ENCODE data around the gene RESP18. TPM values are rescaled to one million over a fixed set of nuclear protein-coding genes. Genes with fewer than 3 reads are reported as not detected.

Gene RESP18
- total RNA-seq, 1 donor from 2014 or later = not detected

DNA sequence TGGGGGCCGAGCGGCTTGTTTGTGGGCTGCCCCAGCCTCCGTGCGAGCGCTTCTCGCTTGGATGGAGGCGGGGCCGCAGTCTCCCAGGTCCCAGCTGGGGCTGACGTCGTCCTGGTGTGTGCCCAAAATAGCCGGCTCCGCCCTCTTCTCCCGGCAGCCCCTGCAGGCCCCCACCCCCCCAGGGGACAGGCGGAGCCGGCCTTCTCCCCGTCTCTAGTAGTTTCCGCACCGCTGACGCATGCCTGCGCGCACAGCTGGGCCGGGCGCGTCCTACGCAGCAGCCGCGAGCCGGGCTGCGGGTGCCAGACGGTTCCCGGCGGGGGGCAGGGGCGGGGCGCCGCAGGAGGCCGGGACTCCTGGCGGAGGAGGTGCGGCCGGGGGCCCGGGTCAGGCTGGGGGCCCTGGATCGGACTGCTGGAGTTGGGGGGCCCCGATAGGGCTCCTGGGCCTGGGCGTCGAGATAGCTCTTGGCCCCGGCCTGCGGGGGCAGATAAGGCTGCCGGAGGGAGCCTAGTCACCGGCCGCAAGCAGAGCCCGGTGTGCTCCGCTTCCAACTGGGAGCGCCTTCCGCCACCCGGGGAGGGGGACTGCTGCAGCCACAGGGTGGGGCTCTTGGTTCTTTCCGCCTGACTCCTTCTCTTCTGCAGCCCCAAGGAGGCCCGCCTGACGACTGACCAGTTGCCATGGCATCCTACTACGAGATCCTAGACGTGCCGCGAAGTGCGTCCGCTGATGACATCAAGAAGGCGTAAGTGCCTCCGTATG is 53.2 kb downstream of the RESP18 start, which contains the start of gene DNAJB2:
Gene DNAJB2 (plus strand): TSS at position 216 of the 765 bp plus-strand sequence. CDS start 468 bp downstream, at position 684.
- intact Hi-C loops (cut with micrococcal nuclease) = loop anchor here (1.0 to 10.0 kb wide), 11 partner anchors 16 to 1009 kb away; partner anchors contain the start of genes AAMP, ABCB6, ANKZF1 and ATG9A

DNA sequence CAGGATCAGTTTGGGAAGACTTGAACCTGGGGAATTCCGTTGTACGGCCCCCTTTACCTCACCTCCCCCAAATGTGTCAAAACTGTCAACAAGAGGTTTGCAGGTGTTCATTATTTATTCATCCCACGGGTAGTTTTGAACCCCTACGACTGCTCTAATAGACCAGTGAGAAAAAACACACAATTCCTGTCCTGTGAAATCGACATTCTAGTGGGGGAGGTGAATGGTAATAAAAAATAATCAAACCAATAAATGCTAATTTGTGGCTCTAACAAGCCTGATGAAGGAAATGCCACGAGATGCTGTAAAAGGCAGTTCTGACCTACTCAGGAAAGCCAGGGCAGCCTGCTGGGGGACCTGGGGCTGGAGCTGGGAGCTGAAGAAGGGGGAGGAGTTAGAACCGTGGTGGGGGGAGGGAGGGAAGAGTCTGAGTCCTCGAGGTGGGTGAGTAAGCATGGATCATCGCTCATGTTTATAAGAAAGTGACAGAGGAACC is 53.8 kb downstream of the RESP18 start:
- intact Hi-C loops (cut with micrococcal nuclease) = loop anchor here (1.0 to 10.0 kb wide), 11 partner anchors 17 to 1008 kb away; partner anchors contain the start of genes AAMP, ABCB6, ANKZF1 and ATG9A

- intact Hi-C loops (cut with micrococcal nuclease) = loop anchor here (10.0 kb wide), 1 partner anchor 217 kb away; the partner anchor contains the start of gene GMPPA
These were observed 54.6 kb downstream of the RESP18 start for GRCh38 chr2:219277703-219278654.

Other genes starting within 250 kb of the RESP18 start
- gene NHEJ1, start 171.9 kb downstream of the RESP18 start, total RNA-seq = 18.8 and 20.0 TPM in 2 replicates
- gene SLC23A3, start 162.7 kb downstream of the RESP18 start, total RNA-seq = 1.5 and 2.1 TPM in 2 replicates
- gene CNPPD1, start 155.8 kb downstream of the RESP18 start, total RNA-seq = 67.3 and 70.8 TPM in 2 replicates
- gene RETREG2, start 154.5 kb downstream of the RESP18 start, total RNA-seq = 79.8 and 81.1 TPM in 2 replicates
- gene ZFAND2B, start 126.0 kb downstream of the RESP18 start, total RNA-seq = 53.0 and 54.6 TPM in 2 replicates
- 13.8 and 14.0 TPM in 2 replicates for gene ABCB6, start 113.8 kb downstream of the RESP18 start, total RNA-seq
- gene ATG9A, start 103.1 kb downstream of the RESP18 start, total RNA-seq = 37.2 and 51.6 TPM in 2 replicates
- 80.1 and 83.0 TPM in 2 replicates for gene ANKZF1, start 102.9 kb downstream of the RESP18 start, total RNA-seq
- gene GLB1L, start 87.3 kb downstream of the RESP18 start, total RNA-seq = 3.7 and 5.7 TPM in 2 replicates
- 25.1 and 29.8 TPM in 2 replicates for gene STK16, start 87.3 kb downstream of the RESP18 start, total RNA-seq
- gene TUBA4B, start 79.5 kb downstream of the RESP18 start, total RNA-seq = not detected in 2 replicates
- gene TUBA4A, start 78.8 kb downstream of the RESP18 start, total RNA-seq = 331 and 334 TPM in 2 replicates
- 32.1 and 34.0 TPM in 2 replicates for gene DNAJB2, start 53.4 kb downstream of the RESP18 start, total RNA-seq
- gene PTPRN, start 23.3 kb downstream of the RESP18 start, total RNA-seq = not detected in 2 replicates
- 67.6 and 80.2 TPM in 2 replicates for gene DNPEP, start 55.2 kb upstream of the RESP18 start, total RNA-seq
- not detected in 2 replicates for gene DES, start 85.6 kb upstream of the RESP18 start, total RNA-seq
- 0.32 and 0.75 TPM in 2 replicates for gene SPEG, start 102.1 kb upstream of the RESP18 start, total RNA-seq
- gene GMPPA, start 166.1 kb upstream of the RESP18 start, total RNA-seq = 50.1 and 52.1 TPM in 2 replicates
- gene ASIC4, start 181.7 kb upstream of the RESP18 start, total RNA-seq = 0.05 and 0.16 TPM in 2 replicates
- 13.4 and 13.9 TPM in 2 replicates for gene CHPF, start 211.1 kb upstream of the RESP18 start, total RNA-seq
- 0.41 and 0.77 TPM in 2 replicates for gene TMEM198, start 211.3 kb upstream of the RESP18 start, total RNA-seq
- gene OBSL1, start 238.8 kb upstream of the RESP18 start, total RNA-seq = not detected in 2 replicates
- gene INHA, start 239.6 kb upstream of the RESP18 start, total RNA-seq = not detected in 2 replicates